Stimulated activated CD4-positive, alpha-beta T cell treated with anti-CD3 and anti-CD28 coated beads, TNF-alpha, amount 100 ng/mL, for 24 hours (primary cell): ENCODE measurements around the gene RPL6.
"Not testable (repeated sequence)": the region's sequence is repeated elsewhere in the genome, so short reads cannot be mapped to it uniquely, and the experiment has no call there.

ENCODE experiments used
- DNase-seq, 3 experiments: peaks; one replicate each; pipeline ENCODE4 v3.0.0-alpha.2; 2020; ENCODE audit warnings: low read depth in 3 of 3

Gene RPL6

GRCh38 chr12:112409064-112409905, at the start of gene RPL6:
TSS of gene RPL6 (minus strand) at chr12:112409605. CDS start at chr12:112408656, 949 bp downstream.
- peak; percentile 62 to 75 (median 68) for DNase-seq

- DNase-seq = no peak
Measured at GRCh38 chr12:112458751-112459150, 49.3 kb upstream of the RPL6 start.

- DNase-seq = no peak
Measured at GRCh38 chr12:112458330-112458729, 48.9 kb upstream of the RPL6 start.

- not testable (repeated sequence) for DNase-seq
Measured at GRCh38 chr12:112457142-112457541, 47.7 kb upstream of the RPL6 start.

- no peak for DNase-seq
Measured at GRCh38 chr12:112456029-112456428, 46.6 kb upstream of the RPL6 start.

GRCh38 chr12:112450725-112451124, 41.3 kb upstream of the RPL6 start:
- no peak for DNase-seq

- not testable (repeated sequence) for DNase-seq
Measured at GRCh38 chr12:112448165-112448564, 38.8 kb upstream of the RPL6 start.

GRCh38 chr12:112447106-112447505, 37.7 kb upstream of the RPL6 start:
- DNase-seq = no peak

- no peak for DNase-seq
Measured at GRCh38 chr12:112446008-112446725, 36.8 kb upstream of the RPL6 start.

- no peak for DNase-seq
Measured at GRCh38 chr12:112443916-112444315, 34.5 kb upstream of the RPL6 start.

GRCh38 chr12:112440653-112441052, 31.2 kb upstream of the RPL6 start:
- not testable (repeated sequence) for DNase-seq

- DNase-seq = no peak
Measured at GRCh38 chr12:112439769-112440168, 30.4 kb upstream of the RPL6 start.

GRCh38 chr12:112438645-112439044, 29.2 kb upstream of the RPL6 start:
- not testable (repeated sequence) for DNase-seq

GRCh38 chr12:112433551-112433950, 24.1 kb upstream of the RPL6 start:
- DNase-seq = no peak

GRCh38 chr12:112431965-112432364, 22.6 kb upstream of the RPL6 start:
- no peak for DNase-seq

GRCh38 chr12:112430929-112431328, 21.5 kb upstream of the RPL6 start:
- DNase-seq = no peak

- no peak for DNase-seq
Measured at GRCh38 chr12:112427760-112428159, 18.4 kb upstream of the RPL6 start.

GRCh38 chr12:112425582-112426382, 16.4 kb upstream of the RPL6 start:
- no peak for DNase-seq

GRCh38 chr12:112424126-112424525, 14.7 kb upstream of the RPL6 start:
- DNase-seq = no peak

- no peak for DNase-seq
Measured at GRCh38 chr12:112422531-112422930, 13.1 kb upstream of the RPL6 start.

GRCh38 chr12:112421363-112421762, 12.0 kb upstream of the RPL6 start:
- DNase-seq = no peak

- no peak for DNase-seq
Measured at GRCh38 chr12:112420740-112421139, 11.3 kb upstream of the RPL6 start.
